G401 (cell line): ENCODE results near the gene OVCA2. TPM values are rescaled to one million over a fixed set of nuclear protein-coding genes. Genes with fewer than 3 reads are reported as not detected.

ENCODE experiments used
- DNase-seq: peaks from one replicate; pipeline ENCODE4 v3.0.0-alpha.2; 2015; ENCODE audit warnings: low spot score
- in situ Hi-C: cut with HindIII; loops from 2 replicates; pipeline ENCODE4 v1.10.0; 2016; ENCODE audit warnings: low sequenced_read_pairs, mixed read lengths
- total RNA-seq: library from RNA; depleted of rRNA; stranded (reverse); fragments of >200 nt; shearing (Covaris generic); gene quantifications from 2 replicates; pipeline ENCODE4 v1.2.3, GENCODE V29; 2014; rRNA removed

Gene OVCA2
- 48.0 and 63.1 TPM in 2 replicates for total RNA-seq

GRCh38 chr17:2041561-2042389 is at the start of gene OVCA2:
Gene OVCA2 (plus strand): TSS chr17:2042022. CDS start chr17:2042048, 26 bp downstream.
- in situ Hi-C loops, result loop anchor here (25.0 kb wide), 1 partner anchor 154 kb away; no protein-coding TSS in a partner anchor

GRCh38 chr17:1992541-1992940 is 49.3 kb upstream of the OVCA2 start:
- in situ Hi-C loops, result no loop called here
- peak; percentile 61 for DNase-seq

More at GRCh38 chr17:2041561-2042389, at the start of gene OVCA2:
- DNase-seq, result peak; percentile 96

- DNase-seq, result no peak
- in situ Hi-C loops, result no loop called here
Measured at GRCh38 chr17:1994707-1995106, 47.1 kb upstream of the OVCA2 start.

- in situ Hi-C loops, result no loop called here
- no peak for DNase-seq
Measured at GRCh38 chr17:1995321-1995892, 46.4 kb upstream of the OVCA2 start.

DNA sequence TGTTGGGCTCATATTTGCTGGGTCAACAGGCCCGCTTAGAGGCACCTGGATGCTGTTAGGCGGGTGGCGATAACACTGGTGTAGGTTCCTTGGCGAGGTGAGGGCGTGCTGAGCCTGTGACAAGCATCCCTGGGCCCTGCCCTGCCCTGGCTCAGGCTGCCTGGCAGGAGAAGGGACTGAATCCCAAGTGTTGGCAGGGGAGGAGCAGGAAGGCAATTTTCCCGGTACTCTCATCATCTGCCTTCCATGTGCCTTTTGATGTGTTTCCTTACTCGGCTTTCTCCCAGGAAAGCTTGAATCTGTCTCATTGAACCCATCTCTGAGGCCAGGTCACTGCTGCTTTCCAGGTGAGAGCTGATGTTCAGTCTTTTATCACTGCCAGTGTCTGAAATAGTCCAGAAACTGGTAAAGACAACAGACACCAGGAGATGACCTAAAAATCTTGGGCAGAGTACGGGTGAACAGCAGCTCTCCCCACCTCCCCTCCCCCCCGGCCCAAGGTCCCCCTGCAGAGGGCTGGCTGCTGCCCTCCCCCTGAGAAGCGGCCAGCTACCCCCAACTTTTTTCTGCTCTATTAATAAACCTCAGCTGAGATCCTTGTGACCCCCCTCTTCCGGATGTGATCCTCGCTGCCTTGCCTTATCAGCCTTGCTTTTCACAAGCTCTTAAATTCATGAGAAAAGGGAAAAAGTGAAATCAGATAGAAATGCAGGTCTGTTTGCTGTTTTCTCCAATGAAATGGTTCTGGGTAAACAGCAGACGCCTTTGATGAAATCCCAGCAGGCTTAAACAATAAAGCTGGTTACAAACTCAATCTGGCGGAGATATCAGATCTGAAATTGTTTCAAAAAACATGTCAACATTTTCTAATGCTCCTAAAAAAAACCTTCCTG is 45.7 kb upstream of the OVCA2 start:
- peak; percentile 91 for DNase-seq
- in situ Hi-C loops, result no loop called here

- in situ Hi-C loops, result no loop called here
- no peak for DNase-seq
Measured at GRCh38 chr17:1996800-1997288, 45.0 kb upstream of the OVCA2 start.

DNA sequence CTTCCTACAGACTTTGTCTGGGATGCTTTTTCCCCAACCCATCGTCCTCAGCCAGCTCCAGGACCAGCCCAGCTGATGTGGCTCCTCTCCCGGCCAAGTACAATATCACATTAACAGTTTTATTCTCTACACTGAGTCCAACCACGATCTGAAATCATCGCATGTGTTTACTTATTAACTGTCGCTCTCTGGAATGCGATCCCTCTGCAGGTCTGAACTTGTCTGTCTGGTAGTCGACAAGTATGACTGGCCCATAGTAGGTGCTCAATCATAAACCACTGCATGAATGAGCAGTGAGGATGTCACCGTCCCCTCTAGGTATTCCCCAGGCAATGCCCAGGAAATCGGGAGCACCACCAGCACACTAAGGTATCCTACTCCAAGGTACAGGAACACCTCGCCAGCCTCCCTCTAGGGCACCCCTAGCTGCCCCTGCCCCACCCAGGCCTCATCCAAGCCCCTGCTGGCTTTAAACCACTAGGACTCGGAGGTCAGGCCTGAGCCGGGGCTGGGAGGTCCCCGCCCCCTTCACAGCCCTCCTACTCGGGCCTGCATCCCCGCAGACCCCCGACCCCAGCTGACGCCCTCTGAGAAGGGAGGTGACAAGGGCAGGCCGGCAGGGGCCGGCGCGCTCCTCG is 44.4 kb upstream of the OVCA2 start:
- DNase-seq, result no peak
- in situ Hi-C loops, result no loop called here

DNA sequence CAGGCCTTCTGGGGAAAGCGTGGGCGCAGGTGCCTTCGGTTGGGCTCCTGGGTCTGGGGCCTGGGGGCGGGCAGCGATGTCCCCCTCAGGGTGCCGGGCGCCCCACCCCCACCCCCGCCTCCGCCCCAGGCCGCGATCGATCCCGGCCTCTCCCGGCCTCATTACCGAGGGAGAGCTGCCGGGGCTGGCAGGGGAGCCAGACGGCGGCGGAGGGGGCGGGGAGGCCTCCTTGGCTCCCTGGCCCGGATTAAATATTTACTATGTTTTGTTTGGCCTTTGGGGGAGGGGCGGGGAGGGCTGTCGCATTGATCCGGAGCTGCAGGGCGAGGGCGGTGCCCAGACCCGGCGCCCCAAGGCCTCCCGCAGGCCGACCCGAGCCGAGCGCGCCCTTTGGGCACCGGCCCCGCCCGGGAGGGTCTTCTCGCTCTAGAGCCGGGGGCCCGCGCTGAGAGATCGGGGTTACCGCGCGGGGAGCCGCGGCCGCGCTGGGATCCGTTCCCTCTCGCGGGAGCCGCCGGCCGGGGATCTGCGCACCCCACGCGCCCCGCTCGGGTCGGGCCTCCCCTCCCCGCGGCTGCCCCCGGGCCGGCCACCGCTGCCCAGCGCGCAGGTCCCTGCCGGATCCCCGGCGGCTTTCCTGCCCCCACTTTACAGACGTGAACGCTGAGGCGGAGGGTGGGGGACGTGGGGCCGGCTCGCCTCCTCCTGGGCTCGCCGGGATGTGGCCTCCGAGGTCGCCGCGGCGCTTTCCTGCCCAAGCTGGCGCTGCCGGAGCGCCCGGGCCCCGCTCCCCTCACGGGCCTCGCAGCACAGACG is 43.7 kb upstream of the OVCA2 start:
- in situ Hi-C loops, result no loop called here
- DNase-seq, result no peak

GRCh38 chr17:1999557-2000251 is 42.1 kb upstream of the OVCA2 start:
- DNase-seq, result peak; percentile 91

DNA sequence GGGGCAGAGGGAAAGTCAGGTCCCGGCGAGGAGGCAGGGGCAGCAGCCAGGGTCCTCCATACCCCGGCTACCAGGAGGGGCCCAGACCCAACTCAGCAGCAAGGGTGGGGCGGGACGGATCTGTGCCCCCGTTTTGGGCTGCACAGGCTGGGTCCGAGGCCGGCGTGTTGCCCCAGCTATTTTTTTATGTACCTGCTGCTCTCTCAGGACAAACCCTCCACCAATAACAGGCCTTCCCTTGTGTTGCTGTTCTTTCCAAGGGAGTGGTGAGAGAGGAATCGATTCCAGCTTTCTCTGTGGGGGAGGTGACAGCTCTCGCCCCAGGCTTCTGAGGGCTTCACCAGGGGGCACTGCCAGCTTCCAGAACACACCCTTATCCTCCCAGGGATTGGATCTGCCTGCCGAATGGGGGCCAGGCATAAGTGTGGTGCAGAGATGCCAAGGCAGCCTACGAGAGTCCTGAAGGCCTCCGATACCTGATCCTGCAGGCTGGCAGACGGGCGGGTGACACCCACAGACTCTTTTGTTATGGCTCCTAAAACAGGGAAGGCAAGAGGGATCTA is 39.0 kb upstream of the OVCA2 start:
- no peak for DNase-seq
- in situ Hi-C loops, result no loop called here

More at GRCh38 chr17:1999557-2000251, 42.1 kb upstream of the OVCA2 start:
- in situ Hi-C loops, result no loop called here

DNA sequence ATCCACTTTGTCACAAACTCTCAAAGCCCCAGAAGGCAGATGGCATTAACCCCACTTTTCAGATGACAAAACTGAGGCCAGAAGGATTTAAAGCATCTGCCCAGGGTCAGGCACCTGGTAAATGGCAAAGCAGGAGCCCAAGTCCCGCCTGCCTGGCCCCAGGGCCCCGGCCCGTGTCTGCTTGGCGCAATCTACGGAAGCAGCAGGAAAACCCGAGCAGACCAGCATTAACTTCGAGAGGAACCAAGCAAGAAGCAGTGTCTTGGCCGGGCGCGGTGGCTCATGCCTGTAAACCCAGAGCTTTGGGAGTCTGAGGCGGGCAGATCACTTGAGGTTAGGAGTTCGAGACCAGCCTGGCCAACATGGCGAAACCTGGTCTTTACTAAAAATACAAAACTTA is 38.3 kb upstream of the OVCA2 start:
- DNase-seq, result no peak
- in situ Hi-C loops, result no loop called here

GRCh38 chr17:2004435-2004952 is 37.3 kb upstream of the OVCA2 start:
- in situ Hi-C loops, result no loop called here
- no peak for DNase-seq

- DNase-seq, result no peak
Measured at GRCh38 chr17:2008332-2009126, 33.3 kb upstream of the OVCA2 start.

DNA sequence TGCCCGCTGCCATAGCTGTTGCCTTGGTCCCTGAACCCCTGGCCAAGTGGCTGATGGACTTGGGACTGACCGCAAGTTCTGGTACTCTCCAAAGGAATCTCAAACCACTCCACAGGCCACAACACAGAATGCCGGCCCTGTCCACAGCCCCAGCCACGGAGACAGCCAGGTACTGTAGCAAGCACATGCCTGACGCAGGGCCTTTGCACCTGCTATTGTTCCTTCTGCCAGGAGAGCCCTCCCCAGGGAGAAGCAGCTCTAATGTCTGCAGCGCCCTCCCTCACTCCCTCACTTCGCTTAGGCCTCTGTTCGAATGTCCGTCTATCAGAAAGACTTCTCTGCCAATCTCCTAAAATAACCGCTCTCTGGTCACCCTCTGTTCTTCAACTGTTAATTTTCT is 32.1 kb upstream of the OVCA2 start:
- in situ Hi-C loops, result no loop called here
- DNase-seq, result no peak

More at GRCh38 chr17:2008332-2009126, 33.3 kb upstream of the OVCA2 start:
- in situ Hi-C loops, result no loop called here

- no peak for DNase-seq
- in situ Hi-C loops, result no loop called here
Measured at GRCh38 chr17:2011411-2012371, 30.1 kb upstream of the OVCA2 start.
